Activated CD4-positive, alpha-beta T cell treated with anti-CD3 and anti-CD28 coated beads, Interleukin-2, amount 50 U/mL, for 48 hours (primary cell): Measurements from ENCODE around the gene SYPL2.

Experiments used
- DNase-seq, 2 experiments: peaks; one replicate each; pipeline ENCODE4 v3.0.0-alpha.2; 2020

The SYPL2 gene

DNA sequence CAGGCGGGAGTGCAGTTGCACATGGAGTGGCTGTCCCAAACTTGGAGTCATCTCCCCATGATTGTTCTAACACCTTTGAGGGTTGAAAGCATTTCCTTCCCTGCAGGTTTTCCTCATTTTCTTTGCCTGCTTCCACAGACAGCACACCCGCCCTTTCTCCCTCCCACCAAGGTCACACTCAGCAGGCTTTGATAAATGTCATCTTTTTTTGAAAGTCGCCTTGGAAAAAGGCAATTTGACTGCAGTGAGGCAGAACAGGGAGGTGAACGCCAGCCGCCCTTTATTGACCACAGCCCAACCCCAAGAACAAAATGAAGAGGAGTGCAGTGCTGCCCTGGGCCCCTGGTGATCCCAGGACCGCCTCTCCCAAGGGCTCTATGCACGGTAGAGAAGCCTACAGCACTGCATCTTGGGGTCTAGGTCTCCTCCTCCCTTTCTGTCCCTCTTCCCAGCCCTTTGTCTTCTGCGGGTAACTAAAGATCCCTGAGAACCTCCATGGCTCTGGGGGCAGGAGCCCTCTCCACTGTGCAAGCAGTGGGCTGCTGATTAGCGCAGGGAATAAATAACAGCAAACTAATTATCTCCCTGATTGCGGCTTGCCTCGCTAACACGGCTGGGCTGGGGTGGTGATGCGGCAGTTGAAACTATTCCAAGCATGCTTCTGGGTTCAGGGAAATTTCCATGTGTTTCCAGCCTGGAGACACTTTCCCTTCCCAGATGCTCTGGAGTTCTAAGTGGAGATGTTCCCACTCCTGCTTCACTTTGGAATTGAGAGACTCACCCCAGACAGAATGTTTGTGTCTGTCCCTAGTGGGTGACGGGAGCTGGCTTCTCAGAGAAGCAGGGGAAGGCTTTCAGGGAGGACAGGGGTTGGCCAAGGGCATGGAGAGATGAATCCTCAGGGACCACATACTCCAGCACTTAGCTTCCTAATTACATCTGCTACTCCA lies 54.9 kb downstream of the SYPL2 start:
- no peak for DNase-seq

DNA sequence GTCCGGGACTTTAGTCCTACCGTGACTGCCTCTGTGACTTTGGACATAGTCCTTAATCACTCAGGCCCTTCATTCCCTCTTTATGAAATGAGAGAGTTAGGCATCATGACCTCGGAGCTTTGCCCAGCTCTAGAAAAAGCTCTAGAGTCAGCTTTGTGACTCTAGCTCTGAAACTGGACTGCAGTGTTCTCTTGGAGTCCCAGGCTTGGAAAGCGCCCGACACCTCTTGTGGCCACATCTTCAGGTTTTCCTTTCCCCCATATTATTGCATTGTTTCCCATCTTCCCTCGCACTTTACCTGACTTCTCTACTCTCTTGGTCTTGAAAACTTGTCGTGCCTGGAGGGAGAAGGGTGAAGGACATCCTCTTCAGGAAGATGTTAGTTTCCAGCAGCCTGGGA lies 55.7 kb downstream of the SYPL2 start:
- DNase-seq, result no peak

DNA sequence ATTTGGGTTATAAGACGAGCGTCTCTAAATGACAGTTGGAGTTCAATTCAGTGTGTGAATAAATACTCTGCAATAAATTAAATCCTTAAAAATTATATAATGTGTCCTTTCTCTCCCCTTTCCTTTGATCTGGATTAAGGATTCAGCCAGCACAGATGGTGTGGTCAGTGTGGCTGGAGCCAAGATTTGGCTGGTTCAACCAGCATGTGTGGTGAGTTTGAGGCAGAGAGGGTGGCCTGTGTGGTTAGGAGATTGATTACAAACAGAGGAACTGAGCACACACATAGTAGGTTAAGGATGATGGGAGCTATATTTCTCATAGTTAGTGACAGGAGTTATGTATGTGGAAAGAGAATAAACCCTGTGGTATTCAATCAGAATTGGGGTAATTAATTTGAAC lies 57.4 kb downstream of the SYPL2 start:
- no peak for DNase-seq

GRCh38 chr1:109527098-109527811 lies 60.9 kb downstream of the SYPL2 start:
- DNase-seq, result no peak

DNA sequence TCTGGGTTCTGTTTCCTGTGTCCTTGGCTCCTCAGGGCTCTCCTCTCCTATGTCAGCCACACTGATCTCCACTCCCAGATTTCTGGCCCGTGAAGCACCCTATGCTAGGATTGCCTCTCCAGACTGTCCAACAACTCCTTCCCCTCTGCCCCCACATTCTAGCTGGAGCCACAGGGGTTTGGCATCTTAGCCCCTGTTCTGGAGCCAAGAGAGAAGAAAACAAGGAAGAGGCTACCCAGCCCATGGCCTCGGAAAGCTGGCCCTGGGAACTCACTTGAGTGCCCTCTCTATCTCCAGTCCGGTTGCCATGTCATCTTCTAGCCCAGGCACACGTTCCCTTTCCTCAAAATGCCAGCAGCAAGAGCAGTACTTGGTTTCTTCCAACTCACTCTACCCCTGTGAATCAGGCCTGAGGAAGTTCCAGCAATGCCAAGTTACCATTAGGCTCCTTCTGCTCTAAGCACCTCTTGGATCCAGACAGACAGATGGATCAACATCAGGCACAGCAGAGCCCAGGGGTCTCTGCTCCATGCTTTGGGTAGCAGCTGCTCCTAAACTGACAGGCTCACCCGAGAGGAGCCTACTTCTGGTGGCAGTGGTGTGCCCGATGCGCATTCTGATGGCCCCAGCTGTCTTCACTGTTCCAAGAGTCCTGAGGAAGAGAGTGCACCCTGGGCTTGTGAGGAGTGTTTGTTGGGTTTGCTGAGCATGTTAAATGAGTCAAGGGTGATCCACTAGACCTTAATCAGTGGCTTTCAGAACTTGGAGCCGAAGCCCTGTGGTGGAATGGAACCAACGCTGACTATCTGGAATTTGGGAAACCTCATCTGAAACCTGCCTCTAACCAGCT lies 61.7 kb downstream of the SYPL2 start:
- DNase-seq, result no peak

DNA sequence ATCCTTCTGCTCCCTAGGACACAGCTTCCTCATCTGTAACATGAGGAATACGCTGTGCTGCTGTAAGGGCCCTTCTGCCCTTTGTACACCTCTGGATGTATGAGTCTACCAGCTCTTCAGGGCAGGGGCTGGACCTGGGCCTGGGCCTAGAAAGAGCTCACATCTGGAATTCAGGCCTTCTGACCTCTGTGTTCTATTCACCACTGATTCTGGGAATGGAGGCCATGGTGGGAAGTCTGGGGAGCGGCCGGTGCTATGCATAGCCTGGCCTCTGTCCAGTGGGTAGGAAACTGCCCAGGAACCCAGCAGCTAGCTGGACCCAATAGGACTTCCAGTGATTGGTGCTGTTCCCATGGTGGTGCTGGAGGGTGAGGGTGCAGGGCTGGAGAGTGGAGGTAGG lies 62.4 kb downstream of the SYPL2 start:
- no peak for DNase-seq

DNA sequence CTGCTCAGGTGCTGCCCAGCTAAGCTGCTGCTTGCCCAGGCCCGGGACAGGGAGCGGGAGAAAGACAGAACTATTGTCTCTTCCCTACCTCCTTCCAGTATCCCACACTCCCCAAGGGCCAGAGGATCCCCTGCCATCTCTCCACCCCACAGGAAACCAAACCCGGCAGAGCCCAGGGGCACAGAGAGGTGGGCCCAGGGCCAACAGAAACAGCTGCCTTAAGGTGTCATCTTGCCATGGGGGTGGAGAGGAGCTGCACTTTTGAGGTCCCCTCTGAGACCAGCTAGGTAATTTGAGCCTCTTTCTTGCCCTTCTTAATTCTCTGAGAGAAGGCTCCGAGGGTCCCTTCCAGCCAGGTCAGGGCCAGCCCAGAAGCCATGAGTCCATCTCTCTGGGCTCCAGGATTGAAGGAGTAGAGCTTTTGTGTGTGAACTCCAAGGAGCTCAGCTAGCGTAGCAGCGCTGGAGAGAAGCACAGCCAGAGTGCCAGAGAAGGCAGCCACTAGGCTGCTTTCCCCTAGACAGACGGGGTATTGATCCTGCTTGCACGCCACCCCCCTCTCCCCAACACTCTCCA lies 63.6 kb downstream of the SYPL2 start:
- DNase-seq, result no peak

DNA sequence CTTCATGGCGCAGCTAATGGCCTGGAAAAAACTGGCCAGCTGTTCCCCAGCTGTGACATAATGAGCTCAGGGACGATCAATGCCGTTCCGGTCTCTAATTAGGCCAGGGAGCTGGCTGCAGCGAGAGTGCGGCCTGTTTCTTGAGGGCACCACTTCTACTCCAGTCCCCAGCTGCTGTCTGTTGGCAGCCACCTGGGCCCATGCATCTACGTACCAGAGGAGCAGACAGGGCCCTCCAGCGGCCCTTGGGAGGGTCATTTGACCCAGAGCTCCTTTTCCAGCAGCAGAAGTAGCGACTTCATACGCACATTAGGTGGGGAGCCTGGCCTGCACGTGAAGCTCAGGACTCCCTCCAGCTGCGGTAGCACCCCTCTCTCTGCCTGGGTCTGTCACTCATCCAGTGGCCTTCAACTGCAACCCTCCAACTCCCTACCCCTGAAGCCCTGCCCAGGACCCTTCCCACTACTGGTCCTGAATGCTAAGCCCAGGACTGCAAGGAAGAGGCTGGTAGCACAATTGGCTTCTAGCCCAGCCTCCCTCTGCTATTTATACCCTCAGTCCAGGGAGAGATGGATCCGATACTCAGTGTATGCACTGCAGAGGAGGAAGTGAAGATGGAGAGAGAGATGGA lies 64.2 kb downstream of the SYPL2 start:
- DNase-seq, result no peak

GRCh38 chr1:109531380-109531779 lies 65.0 kb downstream of the SYPL2 start:
- DNase-seq, result no peak
